ENCODE results near the gene EXOC6.

Gene EXOC6

GRCh38 chr10:93026072-93026471 is 177.8 kb downstream of the EXOC6 start:
- no peak for DNase-seq (ENCODE audit: low read depth)

- DNase-seq (ENCODE audit: low read depth): no peak
Measured at GRCh38 chr10:93027508-93027907, 179.2 kb downstream of the EXOC6 start.

DNA sequence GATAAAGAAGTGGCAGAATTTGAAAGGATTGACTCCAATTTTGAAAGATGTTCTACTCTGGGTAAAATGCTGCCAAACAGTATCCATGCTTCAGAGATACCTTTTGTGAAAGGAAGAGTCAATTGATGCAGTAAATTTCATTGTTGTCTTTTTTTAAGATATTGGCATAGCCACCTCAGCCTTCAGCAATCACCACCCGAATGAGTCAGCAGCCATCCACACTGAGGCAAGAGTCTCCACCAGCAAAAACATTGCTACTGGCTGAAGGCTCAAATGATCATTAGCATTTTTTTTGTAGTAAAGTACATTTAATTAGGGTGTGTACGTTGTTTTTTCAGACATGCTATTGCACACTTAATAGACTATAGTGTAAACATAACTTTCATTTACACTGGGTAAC is 180.6 kb downstream of the EXOC6 start:
- DNase-seq (ENCODE audit: low read depth): no peak

GRCh38 chr10:93030409-93030808 is 182.1 kb downstream of the EXOC6 start:
- DNase-seq (ENCODE audit: low read depth): no peak

GRCh38 chr10:93032105-93032808 is 183.9 kb downstream of the EXOC6 start:
- no peak for DNase-seq (ENCODE audit: low read depth)

- no peak for DNase-seq (ENCODE audit: low read depth)
Measured at GRCh38 chr10:93032809-93033137, 184.5 kb downstream of the EXOC6 start.

- DNase-seq (ENCODE audit: low read depth): no peak
Measured at GRCh38 chr10:93034426-93034825, 186.1 kb downstream of the EXOC6 start.

DNA sequence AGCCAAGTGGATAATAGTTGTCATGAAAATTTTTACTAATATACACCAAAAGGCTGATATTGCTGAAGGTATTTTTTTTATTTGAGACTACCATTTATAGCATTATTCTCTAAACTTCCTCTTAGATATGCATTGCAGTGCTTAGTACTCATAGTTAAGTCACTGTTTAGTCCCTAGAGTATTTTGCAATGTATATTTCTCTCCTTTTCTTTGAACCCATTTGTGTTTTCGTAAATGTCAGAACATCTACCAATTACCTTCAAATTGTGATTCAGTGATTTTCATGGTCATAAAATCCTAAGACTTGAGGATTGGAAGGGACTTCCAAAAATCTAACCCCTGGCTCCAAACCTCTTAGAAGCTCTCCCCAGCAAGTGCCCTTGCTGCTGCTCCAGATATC is 190.8 kb downstream of the EXOC6 start:
- DNase-seq (ENCODE audit: low read depth): no peak

DNA sequence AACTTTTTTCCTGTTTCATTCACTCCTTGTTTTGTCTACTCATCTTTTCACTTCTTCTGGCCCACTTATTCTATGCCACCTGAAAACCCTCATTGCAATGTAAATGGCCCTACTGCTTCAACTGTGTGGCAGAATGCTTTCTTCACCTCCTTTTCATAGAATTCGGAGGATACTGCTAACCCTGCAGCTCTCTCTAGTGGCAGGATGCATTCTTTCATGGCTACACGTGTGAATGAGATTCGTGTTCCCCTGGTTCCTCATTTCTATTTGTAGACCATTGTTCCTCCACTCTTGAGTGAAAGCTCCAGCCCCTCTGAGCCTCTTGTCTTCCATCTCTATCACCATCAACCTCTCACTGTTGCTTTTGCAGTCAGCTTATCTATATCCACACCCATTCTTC is 191.4 kb downstream of the EXOC6 start:
- no peak for DNase-seq (ENCODE audit: low read depth)

GRCh38 chr10:93054486-93054885 is 206.2 kb downstream of the EXOC6 start:
- no peak for DNase-seq (ENCODE audit: low read depth)

DNA sequence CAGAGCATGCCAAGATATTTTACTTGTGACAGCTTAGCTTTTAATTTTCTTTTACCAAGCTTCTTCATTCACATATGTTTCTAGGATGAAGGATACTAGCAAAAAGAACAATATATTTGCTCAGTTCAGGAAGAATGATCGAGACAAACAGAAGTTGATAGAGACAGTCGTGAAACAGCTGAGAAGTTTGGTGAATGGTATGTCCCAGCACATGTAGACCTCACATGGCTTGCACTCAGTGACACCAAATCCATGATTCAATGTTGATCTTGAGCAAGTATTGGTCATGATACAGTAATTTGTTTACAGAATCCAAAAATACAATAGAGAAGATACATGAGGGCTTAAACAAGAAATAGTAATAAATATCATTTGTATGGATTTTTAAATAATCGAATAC is 209.8 kb downstream of the EXOC6 start:
- DNase-seq (ENCODE audit: low read depth): no peak

DNA sequence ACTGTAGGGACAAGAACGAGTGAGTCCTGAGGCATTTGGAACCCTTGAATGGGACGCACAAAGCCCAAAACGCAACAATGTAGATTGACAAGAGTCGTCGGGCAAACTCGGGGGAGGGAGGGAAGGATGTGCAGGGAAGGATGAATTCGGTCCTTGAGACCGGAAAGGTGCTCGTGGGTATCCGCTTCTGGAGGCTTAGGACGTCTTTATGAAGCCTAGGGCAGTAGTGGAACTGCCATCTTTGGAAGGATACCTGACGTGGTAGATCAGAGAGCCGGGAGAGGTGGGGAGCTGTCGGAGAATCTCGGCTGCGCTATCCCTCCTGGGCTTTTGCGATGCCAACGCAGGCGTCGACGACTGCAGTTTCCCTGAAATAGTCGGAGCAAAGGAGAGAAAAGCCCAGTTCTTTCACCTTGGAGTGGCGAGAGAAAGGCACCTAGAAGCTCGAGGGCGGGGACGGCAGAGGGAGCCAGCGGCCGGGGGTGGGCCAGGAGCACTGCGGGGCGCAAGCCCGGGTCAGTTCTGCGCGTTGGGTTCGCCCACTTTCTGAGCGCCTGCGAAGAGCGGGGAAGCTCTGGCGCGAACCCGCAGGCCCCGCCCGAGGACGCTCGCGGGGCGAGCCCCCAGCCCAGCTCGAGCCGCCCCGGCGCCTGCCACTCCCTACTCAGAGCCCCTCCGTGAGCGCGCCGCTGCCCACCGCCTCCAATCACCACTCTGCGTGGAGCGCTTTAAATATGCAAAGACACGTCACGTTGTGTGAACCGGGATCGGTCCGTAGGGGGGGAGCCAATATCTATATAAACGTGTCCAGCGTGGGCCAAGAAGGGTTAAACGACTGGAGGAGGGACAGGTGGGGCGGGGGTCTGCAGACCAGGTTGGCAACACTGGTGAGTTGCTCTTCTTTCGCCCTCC is 211.9 kb downstream of the EXOC6 start, which contains the start of gene CYP26C1:
TSS of gene CYP26C1 (plus strand) at position 824 of the 912 bp plus-strand sequence. CDS start 466 bp downstream, outside the sequence.
- DNase-seq (ENCODE audit: low read depth): no peak

GRCh38 chr10:93060887-93061593 is 212.7 kb downstream of the EXOC6 start:
- no peak for DNase-seq (ENCODE audit: low read depth)

- no peak for DNase-seq (ENCODE audit: low read depth)
Measured at GRCh38 chr10:93061594-93062513, 213.5 kb downstream of the EXOC6 start.

- no peak for DNase-seq (ENCODE audit: low read depth)
Measured at GRCh38 chr10:93062514-93063143, 214.3 kb downstream of the EXOC6 start.

DNA sequence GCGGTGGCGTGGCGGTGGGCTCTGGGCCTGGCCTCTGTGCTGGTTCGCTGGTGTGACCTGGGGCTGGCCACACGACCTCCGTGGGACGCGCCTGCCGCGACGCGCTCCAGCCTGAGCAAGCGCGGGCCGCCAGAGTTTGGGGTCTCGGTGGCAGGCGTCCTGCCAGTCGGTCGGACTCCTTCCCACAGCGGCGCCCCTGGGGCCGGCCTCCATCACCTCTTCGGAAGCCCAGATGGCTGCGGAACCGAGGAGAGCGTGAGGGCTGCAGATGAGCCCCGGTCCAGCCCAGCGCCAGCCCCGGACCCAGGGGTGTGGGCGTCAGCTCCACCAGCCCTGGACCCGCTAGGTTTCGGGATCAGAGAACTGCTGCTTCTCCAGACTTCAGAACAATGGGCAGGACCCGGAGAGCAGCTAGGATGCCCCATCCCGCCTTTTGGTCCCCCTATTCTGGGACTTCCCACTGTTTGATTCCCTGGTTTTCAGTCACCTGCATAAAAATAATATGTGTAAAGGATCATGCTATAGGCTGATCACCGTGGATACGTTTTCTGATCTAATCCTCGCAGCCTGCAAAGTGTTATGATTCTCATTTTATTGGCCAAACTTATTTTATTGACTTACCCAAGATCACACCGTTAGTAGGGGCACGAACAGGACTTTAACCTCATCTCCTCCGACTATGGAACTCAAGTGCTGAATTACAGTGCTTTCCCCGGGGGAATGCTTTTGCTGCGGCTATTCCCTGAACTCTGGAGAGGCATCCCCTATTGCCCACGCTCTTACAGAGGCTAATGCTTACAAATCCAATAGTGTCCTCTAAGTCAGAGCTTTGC is 215.0 kb downstream of the EXOC6 start:
- no peak for DNase-seq (ENCODE audit: low read depth)

- no peak for DNase-seq (ENCODE audit: low read depth)
Measured at GRCh38 chr10:93063977-93064660, 215.8 kb downstream of the EXOC6 start.

GRCh38 chr10:93064874-93065660 is 216.7 kb downstream of the EXOC6 start:
- DNase-seq (ENCODE audit: low read depth): no peak

Measured in T-helper 22 cell (primary cell).